GM19372 (cell line): Measurements from ENCODE around the gene CABS1.

Experiments used
- ATAC-seq: cut with Tn5 transposase; IDR thresholded peaks from one replicate; pipeline ENCODE4 v1.9.1; 2021; ENCODE audit warnings: mild to moderate bottlenecking, low read depth, moderate library complexity; ENCODE audit not compliant: unreplicated experiment

Gene CABS1

GRCh38 chr4:70380578-70380977, 45.8 kb downstream of the CABS1 start:
- ATAC-seq, result no peak

DNA sequence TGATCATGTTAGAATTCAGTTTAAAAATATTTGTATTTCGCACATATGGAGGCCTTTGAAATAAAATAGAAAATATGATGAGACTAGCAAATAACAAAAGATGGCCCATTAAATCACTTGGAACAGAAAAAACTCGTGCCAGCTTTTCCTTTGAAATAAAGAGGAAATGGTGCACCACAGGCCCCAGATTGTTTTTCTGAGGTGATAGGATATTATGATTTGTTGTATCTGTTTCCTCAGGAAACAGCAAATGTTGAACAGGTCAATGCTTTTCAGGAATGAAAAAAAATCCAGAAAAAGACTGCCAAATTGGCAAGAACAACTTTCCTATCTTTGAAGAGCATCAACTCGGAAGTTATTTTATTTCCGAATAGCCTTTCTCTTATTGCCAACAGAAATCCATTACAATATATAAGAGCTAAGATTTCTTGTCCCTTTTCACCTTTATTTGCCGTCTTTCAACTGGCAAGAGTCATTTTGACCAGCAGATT, 48.0 kb downstream of the CABS1 start, which contains the start of gene SMR3B:
Gene SMR3B (plus strand): TSS at position 441 of the 491 bp plus-strand sequence. CDS start 1,380 bp downstream, outside the sequence.
- ATAC-seq, result no peak
